GM12878 (cell line): ENCODE results near the gene HOXA10.

ENCODE experiments used
- ASH2L ChIP-seq: fragments of 300-600, 200-600 bp; sonication (generic); IDR thresholded peaks from 2 replicates; pipeline ENCODE4 v1.6.1; 2017; ENCODE audit warnings: low read depth, mild to moderate bottlenecking, borderline replicate concordance
- HDAC2 ChIP-seq: fragments of 200-600 bp; sonication (generic); IDR thresholded peaks from 2 replicates; pipeline ENCODE4 v1.6.1; 2017
- POLR2A ChIP-seq: IDR thresholded peaks from 2 replicates; pipeline ENCODE4 v1.6.1; 2011; ENCODE audit warnings: low read depth, mild to moderate bottlenecking, low read length
- POLR2AphosphoS5 ChIP-seq: IDR thresholded peaks from 2 replicates; pipeline ENCODE4 v1.6.1; 2011; ENCODE audit warnings: mild to moderate bottlenecking, low read length, inconsistent platforms
- TAF1 ChIP-seq: IDR thresholded peaks from 2 replicates; pipeline ENCODE4 v1.6.1; 2011; ENCODE audit warnings: mild to moderate bottlenecking, low read depth, low read length, borderline replicate concordance
- TF ChIP-seq, protein P1 (sequence below), 3 experiments: IDR thresholded peaks in 2 of 3; conservative IDR thresholded peaks in 1 of 3; 2 replicates each; pipeline ENCODE4 v1.5.1; 2011; ENCODE audit warnings: low read depth in 3 of 3, low read length in 3 of 3, mild to moderate bottlenecking in 3 of 3, control low read depth in 2 of 3, moderate library complexity in 2 of 3, inconsistent platforms in 1 of 3, mixed read lengths in 1 of 3; ENCODE audit not compliant: control insufficient read depth in 2 of 3, insufficient read depth in 1 of 3; ENCODE audit errors: extremely low read depth in 1 of 3
- TF ChIP-seq, protein P2 (sequence below): fragments of 450-650 bp; formaldehyde crosslinking; IDR thresholded peaks from 2 replicates; pipeline ENCODE4 v1.4.0; 2022; ENCODE audit warnings: mild to moderate bottlenecking, moderate library complexity

- TF ChIP-seq, protein P1, sequence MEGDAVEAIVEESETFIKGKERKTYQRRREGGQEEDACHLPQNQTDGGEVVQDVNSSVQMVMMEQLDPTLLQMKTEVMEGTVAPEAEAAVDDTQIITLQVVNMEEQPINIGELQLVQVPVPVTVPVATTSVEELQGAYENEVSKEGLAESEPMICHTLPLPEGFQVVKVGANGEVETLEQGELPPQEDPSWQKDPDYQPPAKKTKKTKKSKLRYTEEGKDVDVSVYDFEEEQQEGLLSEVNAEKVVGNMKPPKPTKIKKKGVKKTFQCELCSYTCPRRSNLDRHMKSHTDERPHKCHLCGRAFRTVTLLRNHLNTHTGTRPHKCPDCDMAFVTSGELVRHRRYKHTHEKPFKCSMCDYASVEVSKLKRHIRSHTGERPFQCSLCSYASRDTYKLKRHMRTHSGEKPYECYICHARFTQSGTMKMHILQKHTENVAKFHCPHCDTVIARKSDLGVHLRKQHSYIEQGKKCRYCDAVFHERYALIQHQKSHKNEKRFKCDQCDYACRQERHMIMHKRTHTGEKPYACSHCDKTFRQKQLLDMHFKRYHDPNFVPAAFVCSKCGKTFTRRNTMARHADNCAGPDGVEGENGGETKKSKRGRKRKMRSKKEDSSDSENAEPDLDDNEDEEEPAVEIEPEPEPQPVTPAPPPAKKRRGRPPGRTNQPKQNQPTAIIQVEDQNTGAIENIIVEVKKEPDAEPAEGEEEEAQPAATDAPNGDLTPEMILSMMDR (IDR thresholded peaks at IDR 0.05 in 2 of 3, conservative IDR thresholded peaks at IDR 0.05 in 1 of 3; ENCODE audit: control insufficient read depth in 2 of 3, extremely low read depth in 1 of 3, insufficient read depth in 1 of 3, low read depth in 3 of 3, low read length in 3 of 3): no peak
- TF ChIP-seq, protein P2, sequence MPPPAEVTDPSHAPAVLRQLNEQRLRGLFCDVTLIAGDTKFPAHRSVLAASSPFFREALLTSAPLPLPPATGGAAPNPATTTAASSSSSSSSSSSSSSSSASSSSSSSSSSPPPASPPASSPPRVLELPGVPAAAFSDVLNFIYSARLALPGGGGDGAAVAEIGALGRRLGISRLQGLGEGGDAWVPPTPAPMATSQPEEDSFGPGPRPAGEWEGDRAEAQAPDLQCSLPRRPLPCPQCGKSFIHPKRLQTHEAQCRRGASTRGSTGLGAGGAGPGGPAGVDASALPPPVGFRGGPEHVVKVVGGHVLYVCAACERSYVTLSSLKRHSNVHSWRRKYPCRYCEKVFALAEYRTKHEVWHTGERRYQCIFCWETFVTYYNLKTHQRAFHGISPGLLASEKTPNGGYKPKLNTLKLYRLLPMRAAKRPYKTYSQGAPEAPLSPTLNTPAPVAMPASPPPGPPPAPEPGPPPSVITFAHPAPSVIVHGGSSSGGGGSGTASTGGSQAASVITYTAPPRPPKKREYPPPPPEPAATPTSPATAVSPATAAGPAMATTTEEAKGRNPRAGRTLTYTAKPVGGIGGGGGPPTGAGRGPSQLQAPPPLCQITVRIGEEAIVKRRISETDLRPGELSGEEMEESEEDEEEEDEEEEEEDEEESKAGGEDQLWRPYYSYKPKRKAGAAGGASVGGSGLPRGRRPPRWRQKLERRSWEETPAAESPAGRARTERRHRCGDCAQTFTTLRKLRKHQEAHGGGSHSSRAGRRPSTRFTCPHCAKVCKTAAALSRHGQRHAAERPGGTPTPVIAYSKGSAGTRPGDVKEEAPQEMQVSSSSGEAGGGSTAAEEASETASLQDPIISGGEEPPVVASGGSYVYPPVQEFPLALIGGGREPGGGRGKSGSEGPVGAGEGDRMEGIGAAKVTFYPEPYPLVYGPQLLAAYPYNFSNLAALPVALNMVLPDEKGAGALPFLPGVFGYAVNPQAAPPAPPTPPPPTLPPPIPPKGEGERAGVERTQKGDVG (CRISPR knock-in tag): no peak
- TF ChIP-seq TAF1 (no peak), POLR2A (no peak), ASH2L (no peak), POLR2AphosphoS5 (no peak), HDAC2 (no peak)
Measured at GRCh38 chr7:27169658-27170425, 4.3 kb downstream of the HOXA10 start.
